Activated naive CD8-positive, alpha-beta T cell treated with anti-CD3 and anti-CD28 coated beads, Interleukin-2, amount 10 ng/mL, durations not matched to agents 7 days and 5 days (primary cell): ENCODE measurements around the gene BTBD3. TPM values are rescaled to one million over a fixed set of nuclear protein-coding genes. Genes with fewer than 3 reads are reported as not detected.

Experiments
- ATAC-seq: fragments of 150-1000 bp; cut with Tn5 transposase; one replicate; pipeline ENCODE4 v1.10.0; 2021; ENCODE audit warnings: low read depth, moderate library complexity
- POLR2A ChIA-PET: fragments of 350-600 bp; sonication (Branson Sonifier 250); formaldehyde crosslinking; loops from one replicate; lab custom pipeline; 2021; ENCODE audit warnings: antibody characterized with exemption; lab: Charles Lee
- DNase-seq: peaks from one replicate; pipeline ENCODE4 v3.0.0; 2021
- H3K27ac Mint-ChIP-seq: one replicate; pipeline ENCODE4 v1.8.0; 2022; ENCODE audit warnings: mild to moderate bottlenecking, mixed read lengths
- H3K27me3 Mint-ChIP-seq: one replicate; pipeline ENCODE4 v1.8.0; 2022; ENCODE audit warnings: mild to moderate bottlenecking, moderate library complexity, mixed read lengths
- H3K36me3 Mint-ChIP-seq: one replicate; pipeline ENCODE4 v1.8.0; 2021; ENCODE audit warnings: mild to moderate bottlenecking, mixed read lengths
- H3K4me1 Mint-ChIP-seq: one replicate; pipeline ENCODE4 v1.8.0; 2021; ENCODE audit warnings: mixed read lengths
- H3K4me3 Mint-ChIP-seq: one replicate; pipeline ENCODE4 v1.8.0; 2022; ENCODE audit warnings: mild to moderate bottlenecking, moderate library complexity, mixed read lengths
- H3K9me3 Mint-ChIP-seq: one replicate; pipeline ENCODE4 v1.8.0; 2021; ENCODE audit warnings: mixed read lengths
- total RNA-seq, 2 experiments: library from RNA; stranded (reverse); gene quantifications; one replicate each; pipeline ENCODE4 v1.2.3, GENCODE V29; 2021

Gene BTBD3
- total RNA-seq, 2 experiments from 2014 or later = 3.1 to 4.9 TPM

DNA sequence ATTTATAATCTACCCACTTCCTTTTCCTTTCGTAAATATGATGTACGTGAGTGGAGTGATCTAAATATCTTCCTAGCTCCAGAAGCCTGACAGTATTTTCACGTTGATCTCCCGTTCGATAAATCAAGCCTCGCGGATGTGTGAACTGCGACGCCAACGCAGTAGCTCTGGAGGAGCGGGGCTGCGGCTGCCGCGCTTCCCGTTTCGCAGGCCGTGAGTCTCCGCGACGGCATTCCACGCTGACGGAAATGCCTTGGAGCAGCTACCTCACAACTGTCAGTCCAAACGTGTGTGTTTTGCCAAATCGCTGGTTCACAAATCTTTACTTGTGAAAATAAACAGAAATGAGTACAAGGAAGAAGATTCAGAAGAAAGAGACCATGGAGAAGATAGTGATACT is 41.2 kb downstream of the BTBD3 start:
- no peaks in the 10 kb centered on the region for H3K4me1 Mint-ChIP-seq
- no peak overlapping the region for H3K27ac Mint-ChIP-seq
- no peaks in the 10 kb centered on the region for H3K9me3 Mint-ChIP-seq
- DNase-seq (no peak), ATAC-seq (no peak)
- POLR2A ChIA-PET = no interaction called here
- no peaks in the 10 kb centered on the region for H3K36me3 Mint-ChIP-seq
- peaks cover 4% of the 10 kb centered on the region for H3K27me3 Mint-ChIP-seq
- H3K4me3 Mint-ChIP-seq = no peak overlapping the region

DNA sequence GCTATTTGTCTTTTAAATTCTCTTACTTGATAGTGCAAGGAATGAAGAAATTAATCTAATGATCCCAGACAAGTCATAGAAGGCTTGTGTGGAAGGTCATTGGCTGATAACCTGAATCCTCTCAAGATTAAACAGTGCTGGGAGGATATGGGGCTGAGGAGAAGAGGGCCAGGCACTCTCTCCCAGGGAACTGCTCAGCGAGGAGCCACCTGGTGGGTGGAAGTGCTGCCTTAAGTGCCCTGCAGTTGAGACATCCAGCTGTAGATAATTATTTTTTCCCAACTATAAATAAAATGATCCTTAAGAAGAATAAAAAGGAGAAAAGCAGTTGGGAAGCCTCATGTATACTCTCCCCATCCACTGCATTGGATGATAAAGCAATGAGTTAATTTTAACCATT is 47.9 kb downstream of the BTBD3 start:
- DNase-seq = no peak
- no peaks in the 10 kb centered on the region for H3K4me1 Mint-ChIP-seq
- no peak overlapping the region for H3K4me3 Mint-ChIP-seq
- ATAC-seq = no peak
- POLR2A ChIA-PET = no interaction called here
- H3K27me3 Mint-ChIP-seq = no peaks in the 10 kb centered on the region
- no peaks in the 10 kb centered on the region for H3K36me3 Mint-ChIP-seq
- H3K27ac Mint-ChIP-seq = no peak overlapping the region
- H3K9me3 Mint-ChIP-seq = peaks cover 3% of the 10 kb centered on the region

DNA sequence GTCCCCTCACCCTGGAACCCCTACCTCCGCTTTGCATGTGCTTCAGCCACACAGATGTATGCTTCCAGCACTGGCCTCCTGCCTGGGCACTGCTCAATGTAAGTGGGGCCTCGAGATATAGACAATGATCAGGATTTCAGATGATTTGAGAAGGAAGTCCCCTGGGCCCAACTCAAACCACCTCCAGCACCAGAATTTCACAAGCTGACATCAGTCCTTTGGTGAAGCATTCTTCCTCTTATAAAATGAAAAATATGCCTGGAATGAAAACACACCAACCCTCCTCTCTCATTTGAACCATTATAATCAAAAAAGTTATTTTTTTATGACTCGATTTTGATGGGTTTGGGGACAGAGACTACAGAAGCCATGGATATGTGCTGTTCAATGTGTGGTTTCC is 48.5 kb downstream of the BTBD3 start:
- no peak for DNase-seq
- ATAC-seq = no peak
- Mint-ChIP-seq H3K4me1 (no peaks in the 10 kb centered on the region), H3K9me3 (peaks cover 3% of the 10 kb centered on the region), H3K27ac (no peak overlapping the region), H3K36me3 (no peaks in the 10 kb centered on the region), H3K4me3 (no peak overlapping the region), H3K27me3 (no peaks in the 10 kb centered on the region)
- POLR2A ChIA-PET = no interaction called here

DNA sequence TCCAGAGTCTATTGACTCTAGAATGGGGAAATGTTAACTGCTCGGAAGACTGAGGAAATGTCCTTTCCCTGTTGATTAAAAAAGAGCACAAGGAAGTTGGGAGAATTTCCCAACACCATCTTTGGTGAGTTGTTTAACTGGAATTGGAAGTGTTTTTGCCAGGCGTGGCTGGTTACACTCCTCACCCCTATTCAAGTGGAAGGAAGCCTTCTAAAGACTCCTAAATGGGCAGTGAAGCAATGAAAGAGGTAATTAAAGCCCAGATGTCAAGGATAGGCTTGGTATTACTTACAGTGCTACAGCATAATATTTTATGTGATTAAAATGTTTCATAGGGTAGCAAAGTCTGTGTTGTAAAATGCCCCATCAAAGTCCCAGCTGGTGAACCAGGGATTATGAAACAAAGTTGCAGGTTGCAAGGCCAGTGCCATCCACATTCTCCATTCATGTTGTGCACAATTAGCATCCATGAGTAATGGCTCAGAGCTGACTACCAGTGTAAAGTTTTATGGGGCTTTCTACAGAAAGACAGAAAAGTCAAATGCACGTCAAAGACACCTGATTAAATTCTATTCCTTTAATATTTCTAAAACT is 52.6 kb downstream of the BTBD3 start:
- DNase-seq (no peak), ATAC-seq (no peak)
- Mint-ChIP-seq H3K4me1 (no peaks in the 10 kb centered on the region), H3K9me3 (peaks cover 3% of the 10 kb centered on the region), H3K27me3 (no peaks in the 10 kb centered on the region), H3K27ac (no peak overlapping the region), H3K36me3 (no peaks in the 10 kb centered on the region), H3K4me3 (no peak overlapping the region)
- POLR2A ChIA-PET = no interaction called here

DNA sequence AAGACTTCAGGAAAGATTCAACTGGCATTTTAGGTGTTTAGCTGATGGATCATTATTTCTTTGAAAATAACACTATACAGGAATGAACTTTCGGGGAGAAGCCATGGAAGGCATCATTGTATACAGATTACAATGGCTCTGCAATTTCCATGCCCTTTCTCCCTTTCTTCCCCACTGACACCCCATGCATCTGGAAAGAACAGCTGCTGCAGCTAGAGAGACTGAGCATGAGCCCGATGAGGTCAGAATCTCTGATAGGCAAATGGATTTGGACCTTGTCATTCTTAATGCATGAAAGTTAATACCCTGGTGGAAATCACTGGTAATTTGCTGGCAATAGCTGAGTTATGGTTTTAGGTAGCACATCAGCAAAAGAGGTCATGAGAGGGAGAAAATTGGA is 54.8 kb downstream of the BTBD3 start:
- no peak for DNase-seq
- Mint-ChIP-seq H3K4me3 (no peak overlapping the region), H3K36me3 (no peaks in the 10 kb centered on the region), H3K27ac (no peak overlapping the region), H3K27me3 (no peaks in the 10 kb centered on the region), H3K9me3 (peaks cover 3% of the 10 kb centered on the region), H3K4me1 (no peaks in the 10 kb centered on the region)
- POLR2A ChIA-PET = no interaction called here
- no peak for ATAC-seq
